Prostate gland (tissue), 2 donors: ENCODE measurements around the gene PLCB1.

ENCODE experiments used
- POLR2A ChIP-seq: fragments of 450-650 bp; IDR thresholded peaks from one replicate; pipeline ENCODE4 v1.6.1; 2016; ENCODE audit warnings: antibody characterized with exemption, mild to moderate bottlenecking
- POLR2AphosphoS5 ChIP-seq: sonication (generic); formaldehyde crosslinking; IDR thresholded peaks from one replicate; pipeline ENCODE4 v1.6.1; 2017; ENCODE audit warnings: antibody characterized with exemption
- TF ChIP-seq, protein P1 (sequence below), 4 experiments: fragments of 200-600 bp in 2 of 4; fragments of 450-650 bp in 2 of 4; sonication (generic) in 2 of 4; IDR thresholded peaks; 1 replicate in 3 of 4; 2 replicates in 1 of 4; pipeline ENCODE4 v1.5.1; 2016 to 2019; ENCODE audit warnings: antibody characterized with exemption in 4 of 4, mild to moderate bottlenecking in 2 of 4, moderate library complexity in 2 of 4

- TF ChIP-seq, protein P1, sequence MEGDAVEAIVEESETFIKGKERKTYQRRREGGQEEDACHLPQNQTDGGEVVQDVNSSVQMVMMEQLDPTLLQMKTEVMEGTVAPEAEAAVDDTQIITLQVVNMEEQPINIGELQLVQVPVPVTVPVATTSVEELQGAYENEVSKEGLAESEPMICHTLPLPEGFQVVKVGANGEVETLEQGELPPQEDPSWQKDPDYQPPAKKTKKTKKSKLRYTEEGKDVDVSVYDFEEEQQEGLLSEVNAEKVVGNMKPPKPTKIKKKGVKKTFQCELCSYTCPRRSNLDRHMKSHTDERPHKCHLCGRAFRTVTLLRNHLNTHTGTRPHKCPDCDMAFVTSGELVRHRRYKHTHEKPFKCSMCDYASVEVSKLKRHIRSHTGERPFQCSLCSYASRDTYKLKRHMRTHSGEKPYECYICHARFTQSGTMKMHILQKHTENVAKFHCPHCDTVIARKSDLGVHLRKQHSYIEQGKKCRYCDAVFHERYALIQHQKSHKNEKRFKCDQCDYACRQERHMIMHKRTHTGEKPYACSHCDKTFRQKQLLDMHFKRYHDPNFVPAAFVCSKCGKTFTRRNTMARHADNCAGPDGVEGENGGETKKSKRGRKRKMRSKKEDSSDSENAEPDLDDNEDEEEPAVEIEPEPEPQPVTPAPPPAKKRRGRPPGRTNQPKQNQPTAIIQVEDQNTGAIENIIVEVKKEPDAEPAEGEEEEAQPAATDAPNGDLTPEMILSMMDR (IDR thresholded peaks at IDR 0.05), result no peak
- TF ChIP-seq POLR2A (no peak), POLR2AphosphoS5 (no peak)
Measured at GRCh38 chr20:8527998-8528723, 396.1 kb downstream of the PLCB1 start.
